ENCODE measurements around the gene SH3RF2.

SH3RF2 gene

GRCh38 chr5:146003852-146004251 lies 67.5 kb downstream of the SH3RF2 start:
- H3K9ac ChIP-seq (ENCODE audit: low read length), result no peak overlapping the region
- no peak overlapping the region for H2AFZ ChIP-seq (ENCODE audit: low read length)
- TF ChIP-seq CTCF (IDR thresholded peaks at IDR 0.05; ENCODE audit: low read length), result no peak
- no peak for TF ChIP-seq EZH2 (IDR thresholded peaks at IDR 0.05; ENCODE audit: borderline replicate concordance, low read length)
- H3K4me2 ChIP-seq (ENCODE audit: low read length), result no peak overlapping the region
- no peaks in the 10 kb centered on the region for H3K9me2 ChIP-seq (ENCODE audit: low read depth, low read length)
- H3K27me3 ChIP-seq (ENCODE audit: insufficient read depth, low read length), result no peaks in the 10 kb centered on the region
- H3F3A ChIP-seq (ENCODE audit: insufficient read depth, low read length), result no peaks in the 10 kb centered on the region
- H3K9me3 ChIP-seq (ENCODE audit: low read length), result no peaks in the 10 kb centered on the region
- no peaks in the 10 kb centered on the region for H3K79me2 ChIP-seq (ENCODE audit: insufficient read depth, low read length)
- no peak overlapping the region for H3K27ac ChIP-seq (ENCODE audit: low read depth, low read length, poor library complexity, severe bottlenecking)
- no peaks in the 10 kb centered on the region for H3K4me1 ChIP-seq (ENCODE audit: insufficient read depth, low read length, severe bottlenecking)
- no peak overlapping the region for H3K4me3 ChIP-seq (ENCODE audit: low read depth, low read length, poor library complexity, severe bottlenecking)
- H4K20me1 ChIP-seq (ENCODE audit: insufficient read depth, low read length), result no peaks in the 10 kb centered on the region
- H3K36me3 ChIP-seq (ENCODE audit: insufficient read depth, low read length), result no peaks in the 10 kb centered on the region

- Histone ChIP-seq H2AFZ (ENCODE audit: low read length) (no peak overlapping the region), H4K20me1 (ENCODE audit: insufficient read depth, low read length) (no peaks in the 10 kb centered on the region), H3K4me2 (ENCODE audit: low read length) (no peak overlapping the region), H3K4me1 (ENCODE audit: insufficient read depth, low read length, severe bottlenecking) (no peaks in the 10 kb centered on the region), H3K9me3 (ENCODE audit: low read length) (no peaks in the 10 kb centered on the region), H3K9me2 (ENCODE audit: low read depth, low read length) (no peaks in the 10 kb centered on the region), H3K79me2 (ENCODE audit: insufficient read depth, low read length) (no peaks in the 10 kb centered on the region), H3K36me3 (ENCODE audit: insufficient read depth, low read length) (no peaks in the 10 kb centered on the region), H3K27ac (ENCODE audit: low read depth, low read length, poor library complexity, severe bottlenecking) (no peak overlapping the region), H3K27me3 (ENCODE audit: insufficient read depth, low read length) (no peaks in the 10 kb centered on the region), H3F3A (ENCODE audit: insufficient read depth, low read length) (no peaks in the 10 kb centered on the region), H3K9ac (ENCODE audit: low read length) (no peak overlapping the region), H3K4me3 (ENCODE audit: low read depth, low read length, poor library complexity, severe bottlenecking) (no peak overlapping the region)
- TF ChIP-seq EZH2 (IDR thresholded peaks at IDR 0.05; ENCODE audit: borderline replicate concordance, low read length) (no peak), CTCF (IDR thresholded peaks at IDR 0.05; ENCODE audit: low read length) (no peak)
These were observed 68.9 kb downstream of the SH3RF2 start for GRCh38 chr5:146005264-146005663.

GRCh38 chr5:146005723-146006122 lies 69.3 kb downstream of the SH3RF2 start:
- Histone ChIP-seq H3K79me2 (ENCODE audit: insufficient read depth, low read length) (no peaks in the 10 kb centered on the region), H3K9me3 (ENCODE audit: low read length) (no peaks in the 10 kb centered on the region), H3K4me3 (ENCODE audit: low read depth, low read length, poor library complexity, severe bottlenecking) (no peak overlapping the region), H3K4me2 (ENCODE audit: low read length) (no peak overlapping the region), H3K4me1 (ENCODE audit: insufficient read depth, low read length, severe bottlenecking) (no peaks in the 10 kb centered on the region), H3F3A (ENCODE audit: insufficient read depth, low read length) (no peaks in the 10 kb centered on the region), H3K27me3 (ENCODE audit: insufficient read depth, low read length) (no peaks in the 10 kb centered on the region), H3K9ac (ENCODE audit: low read length) (no peak overlapping the region), H3K27ac (ENCODE audit: low read depth, low read length, poor library complexity, severe bottlenecking) (no peak overlapping the region), H3K36me3 (ENCODE audit: insufficient read depth, low read length) (no peaks in the 10 kb centered on the region), H3K9me2 (ENCODE audit: low read depth, low read length) (no peaks in the 10 kb centered on the region), H2AFZ (ENCODE audit: low read length) (no peak overlapping the region), H4K20me1 (ENCODE audit: insufficient read depth, low read length) (no peaks in the 10 kb centered on the region)
- TF ChIP-seq EZH2 (IDR thresholded peaks at IDR 0.05; ENCODE audit: borderline replicate concordance, low read length), result no peak
- no peak for TF ChIP-seq CTCF (IDR thresholded peaks at IDR 0.05; ENCODE audit: low read length)

Measured in OCI-LY1 (cell line).